ENCODE results near the gene HPS4.

HPS4 gene

GRCh38 chr22:26499188-26499703 lies 15.7 kb upstream of the HPS4 start:
- no peak for DNase-seq (ENCODE audit: low read depth in 2 of 2)

GRCh38 chr22:26496456-26496855 lies 12.9 kb upstream of the HPS4 start:
- no peak for DNase-seq (ENCODE audit: low read depth in 2 of 2)

- DNase-seq (ENCODE audit: low read depth in 2 of 2): no peak
Measured at GRCh38 chr22:26494506-26494905, 10.9 kb upstream of the HPS4 start.

- DNase-seq (ENCODE audit: low read depth in 2 of 2): no peak
Measured at GRCh38 chr22:26492220-26492619, 8.6 kb upstream of the HPS4 start.

DNA sequence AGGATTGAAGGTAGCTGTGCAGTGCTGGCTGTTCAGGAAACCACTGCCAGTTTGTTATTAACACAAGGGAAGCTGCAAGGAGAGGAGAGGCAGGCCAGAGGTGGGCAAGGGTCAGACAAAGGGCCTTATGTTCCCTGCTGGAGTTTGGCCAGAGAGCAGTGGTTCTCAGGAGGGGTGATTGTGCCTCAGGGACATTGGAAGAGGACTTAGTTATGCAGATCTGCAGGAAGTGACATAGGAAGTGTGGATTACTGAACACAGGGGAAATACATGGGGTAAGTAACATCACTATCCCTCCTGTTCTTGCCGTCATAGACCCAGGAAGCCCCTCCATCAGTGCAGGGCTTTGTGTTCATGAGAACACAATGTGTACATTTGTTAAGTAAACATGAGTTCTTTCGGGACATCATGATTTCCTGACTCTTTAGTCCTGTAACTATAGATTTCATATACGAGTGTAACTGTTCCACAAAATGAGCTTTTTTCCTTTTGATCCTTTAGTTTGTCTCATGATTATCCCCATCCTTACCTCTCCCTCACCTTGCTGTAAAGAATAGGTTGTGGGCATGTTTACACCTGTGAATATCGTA lies 6.0 kb upstream of the HPS4 start:
- no peak for DNase-seq (ENCODE audit: low read depth in 2 of 2)

GRCh38 chr22:26487996-26488395 lies 4.4 kb upstream of the HPS4 start:
- no peak for DNase-seq (ENCODE audit: low read depth in 2 of 2)

GRCh38 chr22:26486394-26486793 lies 2.8 kb upstream of the HPS4 start:
- DNase-seq (ENCODE audit: low read depth in 2 of 2): no peak

GRCh38 chr22:26485806-26486390 lies 2.3 kb upstream of the HPS4 start:
- DNase-seq (ENCODE audit: low read depth in 2 of 2): no peak

- no peak for DNase-seq (ENCODE audit: low read depth in 2 of 2)
Measured at GRCh38 chr22:26485013-26485412, 1.4 kb upstream of the HPS4 start.

- no peak for DNase-seq (ENCODE audit: low read depth in 2 of 2)
Measured at GRCh38 chr22:26484360-26484706, 750 bp upstream of the HPS4 start.

GRCh38 chr22:26483043-26483438 lies 542 bp downstream of the HPS4 start:
- DNase-seq (ENCODE audit: low read depth in 2 of 2): no peak

DNA sequence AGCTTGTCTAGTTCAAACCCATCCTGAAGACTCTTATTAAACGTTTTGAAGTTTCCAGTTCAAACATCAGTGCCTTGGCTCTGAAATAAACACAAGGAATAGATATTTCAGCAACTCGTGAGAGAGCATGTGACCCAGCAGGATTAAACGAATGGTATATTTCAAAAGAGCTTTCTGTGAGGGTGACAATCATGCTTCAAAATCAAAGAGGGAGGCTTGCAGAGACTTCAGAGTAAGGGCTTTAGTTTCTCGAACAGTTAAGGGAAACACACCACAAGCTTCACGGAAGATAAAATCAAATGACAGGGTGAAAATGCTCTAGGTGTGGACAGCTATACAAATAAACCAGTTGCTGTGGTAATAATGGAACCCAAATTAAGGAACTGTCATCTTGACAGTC lies 1.4 kb downstream of the HPS4 start:
- DNase-seq (ENCODE audit: low read depth in 2 of 2): no peak

- no peak for DNase-seq (ENCODE audit: low read depth in 2 of 2)
Measured at GRCh38 chr22:26481694-26482093, 1.9 kb downstream of the HPS4 start.

- no peak for DNase-seq (ENCODE audit: low read depth in 2 of 2)
Measured at GRCh38 chr22:26481112-26481693, 2.4 kb downstream of the HPS4 start.

GRCh38 chr22:26480611-26480932 lies 3.0 kb downstream of the HPS4 start:
- DNase-seq (ENCODE audit: low read depth in 2 of 2): no peak

DNA sequence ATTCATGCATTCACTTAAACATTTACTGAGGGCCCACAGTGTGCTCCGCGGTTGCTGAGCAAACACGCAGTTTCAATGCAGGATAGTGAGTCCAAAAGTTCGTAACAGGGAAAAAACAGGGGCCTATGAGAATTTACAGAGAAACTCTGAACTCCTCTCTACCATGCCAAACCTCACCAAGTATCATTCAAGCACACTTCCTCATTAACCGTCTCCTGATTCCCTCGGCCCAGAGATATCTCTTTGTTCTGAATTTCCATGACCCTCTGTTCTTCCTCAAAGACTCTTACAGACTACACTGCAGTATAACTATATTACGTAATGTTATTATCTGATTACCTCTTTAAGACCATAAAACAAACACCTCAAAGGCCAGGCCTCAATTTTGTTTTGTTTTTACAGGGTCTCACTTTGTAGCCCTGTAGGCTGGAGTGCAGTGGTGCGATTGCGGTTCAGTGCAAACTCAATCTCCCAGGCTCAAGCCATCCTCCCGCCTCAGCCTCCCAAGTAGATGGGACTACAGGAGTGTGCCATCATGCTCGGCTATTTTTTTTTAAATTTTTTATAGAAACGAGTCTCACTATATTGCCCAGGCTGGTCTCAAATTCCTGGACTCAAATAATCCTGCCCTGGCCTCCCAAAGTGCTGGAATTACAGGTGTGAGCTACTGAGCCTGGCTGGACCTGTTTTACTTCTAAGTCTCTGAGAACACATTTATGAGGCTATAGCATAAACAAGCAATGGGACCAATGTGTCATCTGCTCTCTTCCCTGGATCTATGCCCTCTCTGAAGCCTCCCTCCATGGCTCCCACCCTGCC lies 3.6 kb downstream of the HPS4 start:
- DNase-seq (ENCODE audit: low read depth in 2 of 2): no peak

GRCh38 chr22:26479043-26479791 lies 4.4 kb downstream of the HPS4 start:
- DNase-seq (ENCODE audit: low read depth in 2 of 2): no peak

DNA sequence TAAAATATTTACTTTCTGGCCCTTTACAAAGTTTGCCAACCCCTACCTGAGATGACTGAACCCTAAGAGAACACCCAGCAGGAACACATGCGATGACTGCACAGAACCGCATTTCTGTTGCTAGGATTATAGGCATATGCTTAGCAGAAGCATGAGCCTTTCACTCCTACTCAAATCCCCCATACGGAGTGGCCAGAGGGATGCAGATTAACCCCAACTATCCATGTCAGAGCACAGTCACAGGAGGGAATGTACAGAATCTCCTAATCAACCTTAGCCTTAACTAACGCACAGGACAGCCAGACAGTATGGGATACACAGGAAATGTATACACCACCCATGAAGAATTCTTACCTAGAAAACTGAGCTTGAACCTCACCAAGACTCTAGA lies 6.2 kb downstream of the HPS4 start:
- DNase-seq (ENCODE audit: low read depth in 2 of 2): no peak

- no peak for DNase-seq (ENCODE audit: low read depth in 2 of 2)
Measured at GRCh38 chr22:26476705-26477340, 6.8 kb downstream of the HPS4 start.

GRCh38 chr22:26474682-26475081 lies 8.9 kb downstream of the HPS4 start:
- DNase-seq (ENCODE audit: low read depth in 2 of 2): no peak

DNA sequence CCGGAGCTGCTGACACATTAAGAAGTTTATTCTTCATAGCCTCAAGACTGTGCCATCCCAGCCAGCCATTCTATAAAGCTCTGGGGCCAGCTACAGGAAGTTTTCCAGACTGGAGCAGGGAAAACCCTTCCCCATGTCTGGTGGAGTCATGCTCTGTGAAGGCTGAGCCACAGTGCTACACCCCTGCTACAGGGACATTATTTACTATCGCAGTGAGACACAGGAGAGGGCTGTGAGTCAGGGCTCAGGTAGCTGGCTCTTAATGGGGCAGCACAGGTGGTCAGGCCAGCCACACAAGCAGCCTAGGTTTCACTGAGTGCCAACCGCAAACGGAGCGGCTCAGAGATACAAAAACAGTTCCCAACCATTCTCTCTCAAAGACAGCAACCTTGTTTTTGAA lies 12.1 kb downstream of the HPS4 start:
- DNase-seq (ENCODE audit: low read depth in 2 of 2): no peak

GRCh38 chr22:26470807-26471206 lies 12.8 kb downstream of the HPS4 start:
- DNase-seq (ENCODE audit: low read depth in 2 of 2): no peak
